T-helper 2 cell treated with Interferon-gamma antibody and Interleukin-4, amounts not matched to agents 5 μg/mL and 100 μg/mL, for 36 hours (primary cell): Measurements from ENCODE around the gene LPIN2.
A peak's percentile ranks its signal among the peaks of the same experiment; 100 is the strongest.

Source experiments
- DNase-seq: peaks from one replicate; pipeline ENCODE4 v3.0.0; 2021; ENCODE audit warnings: low spot score
- H3K27ac Mint-ChIP-seq: one replicate; pipeline ENCODE4 v1.8.0; 2021; ENCODE audit warnings: mild to moderate bottlenecking, mixed read lengths
- H3K27me3 Mint-ChIP-seq: one replicate; pipeline ENCODE4 v1.8.0; 2021; ENCODE audit warnings: low read depth, mixed read lengths
- H3K36me3 Mint-ChIP-seq: one replicate; pipeline ENCODE4 v1.8.0; 2021; ENCODE audit warnings: low read depth, mixed read lengths
- H3K4me1 Mint-ChIP-seq: one replicate; pipeline ENCODE4 v1.8.0; 2021; ENCODE audit warnings: low read depth, mixed read lengths
- H3K4me3 Mint-ChIP-seq: one replicate; pipeline ENCODE4 v1.8.0; 2022; ENCODE audit warnings: mild to moderate bottlenecking, moderate library complexity, mixed read lengths
- H3K9me3 Mint-ChIP-seq: one replicate; pipeline ENCODE4 v1.8.0; 2021; ENCODE audit warnings: mixed read lengths

LPIN2 gene

DNA sequence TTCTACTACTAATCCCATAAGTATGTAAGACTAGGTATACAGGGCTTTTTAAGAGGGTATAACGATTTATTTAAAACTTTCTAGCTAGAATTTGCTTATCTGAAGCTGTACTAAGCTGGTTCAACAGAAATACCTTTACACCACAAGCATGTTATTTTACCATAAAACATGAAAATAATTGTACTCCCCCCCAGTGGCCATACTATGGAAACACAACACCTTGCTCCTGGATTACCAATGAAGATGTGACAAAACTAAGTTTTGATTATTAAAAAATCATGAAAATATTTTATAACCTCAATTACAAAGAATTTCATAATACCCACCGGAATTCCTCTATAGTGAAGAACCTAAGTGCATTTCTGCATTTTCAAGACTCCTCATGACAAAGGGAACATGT is 27.3 kb downstream of the LPIN2 start:
- Mint-ChIP-seq H3K36me3 (peaks cover 24% of the 10 kb centered on the region), H3K4me1 (peaks cover 68% of the 10 kb centered on the region), H3K4me3 (no peak overlapping the region), H3K9me3 (no peaks in the 10 kb centered on the region), H3K27me3 (no peaks in the 10 kb centered on the region), H3K27ac (peak overlapping the region; percentile 14)
- DNase-seq: no peak

DNA sequence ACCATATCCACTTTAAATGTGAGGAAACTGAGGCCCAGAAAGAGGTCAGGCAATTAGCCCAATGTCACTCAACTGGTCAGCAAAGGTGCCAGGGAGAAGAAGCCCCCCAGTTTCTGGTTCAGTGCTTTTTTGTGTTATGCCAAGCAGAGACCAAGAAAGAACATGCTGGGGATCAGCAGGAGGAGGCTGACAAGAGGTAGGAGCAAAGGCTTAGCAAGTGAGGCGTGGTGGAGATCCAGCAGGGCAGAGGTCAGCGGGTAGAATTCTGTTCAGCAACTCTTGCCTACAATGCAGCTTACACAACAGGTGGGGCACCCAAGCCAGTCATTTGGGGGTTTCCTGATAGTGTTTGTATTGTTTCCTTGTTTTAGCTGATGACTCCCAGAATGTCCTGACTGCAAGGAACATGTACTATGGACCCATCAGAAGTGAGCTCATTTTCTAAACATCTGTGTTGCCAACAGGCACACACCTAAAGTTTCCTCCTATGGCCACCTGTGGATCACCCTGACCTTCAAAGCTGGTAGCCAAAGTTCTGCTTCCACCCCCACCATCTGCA is 28.2 kb downstream of the LPIN2 start:
- no peaks in the 10 kb centered on the region for H3K9me3 Mint-ChIP-seq
- H3K27me3 Mint-ChIP-seq: no peaks in the 10 kb centered on the region
- H3K4me1 Mint-ChIP-seq: peaks cover 70% of the 10 kb centered on the region
- DNase-seq: no peak
- peaks cover 17% of the 10 kb centered on the region for H3K36me3 Mint-ChIP-seq
- H3K4me3 Mint-ChIP-seq: peak overlapping the region; percentile 15
- H3K27ac Mint-ChIP-seq: peak overlapping the region; percentile 81

DNA sequence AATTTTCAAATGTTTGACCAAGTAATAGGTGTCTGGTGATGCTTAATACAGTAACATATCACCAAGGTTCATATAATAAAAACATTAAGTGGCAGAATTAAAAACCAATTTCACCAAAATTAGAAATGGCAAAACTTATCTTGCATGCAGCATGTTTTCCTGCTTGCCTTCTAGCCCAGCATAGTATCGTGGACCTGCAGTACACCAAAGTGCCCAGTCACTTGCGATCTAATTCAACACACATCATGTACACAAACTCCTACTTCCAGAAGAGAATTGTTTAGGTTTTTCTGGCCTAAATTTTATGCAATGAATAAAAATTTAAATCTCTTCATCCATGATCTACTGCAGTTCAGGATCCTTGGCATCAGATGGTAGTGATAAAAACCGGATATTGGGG is 28.9 kb downstream of the LPIN2 start:
- Mint-ChIP-seq H3K4me3 (peak overlapping the region; percentile 15), H3K27me3 (no peaks in the 10 kb centered on the region), H3K9me3 (no peaks in the 10 kb centered on the region), H3K27ac (peak overlapping the region; percentile 81), H3K36me3 (peaks cover 13% of the 10 kb centered on the region), H3K4me1 (peaks cover 73% of the 10 kb centered on the region)
- DNase-seq: no peak

DNA sequence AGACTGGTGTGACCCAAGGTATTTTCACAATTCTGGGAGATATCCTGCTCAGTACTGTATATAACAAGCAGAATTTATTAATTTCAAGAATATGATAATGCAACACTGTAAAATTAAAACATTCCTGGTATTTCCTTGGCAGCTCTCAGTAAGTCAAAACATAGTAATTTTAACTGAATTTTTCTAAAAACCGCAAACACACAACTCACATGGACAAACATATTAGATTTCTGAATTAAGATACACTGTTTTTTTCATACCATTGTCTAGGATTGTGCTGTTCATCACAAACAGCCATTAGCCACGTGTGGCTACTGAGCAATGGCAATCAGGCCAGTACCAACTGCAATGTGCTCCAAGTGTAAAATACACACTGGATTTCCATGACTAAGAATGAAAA is 29.6 kb downstream of the LPIN2 start:
- DNase-seq: no peak
- Mint-ChIP-seq H3K4me3 (peak overlapping the region; percentile 84), H3K36me3 (peaks cover 13% of the 10 kb centered on the region), H3K27me3 (no peaks in the 10 kb centered on the region), H3K27ac (peak overlapping the region; percentile 87), H3K4me1 (peaks cover 74% of the 10 kb centered on the region), H3K9me3 (no peaks in the 10 kb centered on the region)

DNA sequence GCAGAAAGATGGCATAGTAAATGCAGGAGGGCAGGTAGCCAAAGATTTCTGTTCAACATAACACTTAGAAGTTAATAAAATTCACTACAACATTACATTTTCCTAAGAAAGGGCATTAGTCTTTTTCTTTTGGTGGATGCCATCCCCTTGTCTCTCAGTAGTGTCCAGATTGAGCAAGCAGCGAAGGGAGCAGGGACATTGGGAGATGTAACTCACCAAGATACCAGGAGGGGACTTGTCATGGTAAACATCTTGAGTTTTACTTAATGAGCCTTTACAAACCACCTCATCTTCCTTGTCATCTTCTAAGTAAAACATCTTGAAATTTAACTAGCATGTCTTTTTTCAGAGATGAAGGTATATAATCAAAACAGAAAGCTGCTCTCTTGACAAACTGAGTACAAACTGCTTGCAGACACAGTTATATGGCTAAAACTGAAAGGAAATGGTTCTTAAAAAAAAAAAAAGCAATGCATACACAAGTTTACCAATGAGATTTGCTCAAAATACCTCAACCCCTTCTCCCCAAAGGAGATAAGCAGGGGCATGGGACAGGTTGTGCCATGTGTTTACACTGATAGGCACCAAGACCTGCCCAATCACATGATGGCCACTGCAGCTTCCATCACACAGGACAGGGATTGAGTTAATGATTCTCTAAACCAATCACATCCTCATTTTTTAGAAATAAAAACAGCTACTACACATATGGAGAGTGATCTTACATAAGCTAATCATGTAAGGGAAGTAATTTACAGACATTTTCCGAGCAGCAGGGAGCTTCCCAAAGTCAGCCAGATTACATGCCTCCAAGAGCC is 30.3 kb downstream of the LPIN2 start:
- Mint-ChIP-seq H3K4me1 (peaks cover 75% of the 10 kb centered on the region), H3K27me3 (no peaks in the 10 kb centered on the region), H3K36me3 (peaks cover 14% of the 10 kb centered on the region), H3K9me3 (no peaks in the 10 kb centered on the region), H3K4me3 (peak overlapping the region; percentile 84), H3K27ac (peak overlapping the region; percentile 87)
- DNase-seq: no peak

DNA sequence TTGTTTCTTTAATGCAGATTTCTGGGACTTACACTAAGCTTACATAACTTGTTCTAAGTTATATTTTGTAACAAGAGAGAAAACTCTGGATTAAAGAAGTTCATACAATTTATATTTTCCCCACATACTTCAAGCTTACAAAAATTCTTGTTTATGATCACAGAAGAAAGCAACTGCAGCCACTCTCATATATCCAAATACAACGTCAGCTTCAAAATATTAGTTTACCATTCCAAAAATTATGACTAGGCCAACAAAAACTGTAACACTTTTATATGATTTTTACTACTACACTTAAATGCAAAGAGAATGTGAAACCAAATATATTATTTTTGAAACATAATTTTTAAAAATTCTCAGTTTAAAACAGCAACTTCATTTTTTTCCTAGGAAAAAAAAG is 30.9 kb downstream of the LPIN2 start:
- H3K27ac Mint-ChIP-seq: peak overlapping the region; percentile 87
- no peaks in the 10 kb centered on the region for H3K9me3 Mint-ChIP-seq
- peaks cover 76% of the 10 kb centered on the region for H3K4me1 Mint-ChIP-seq
- peak overlapping the region; percentile 84 for H3K4me3 Mint-ChIP-seq
- H3K36me3 Mint-ChIP-seq: peaks cover 17% of the 10 kb centered on the region
- no peak for DNase-seq
- H3K27me3 Mint-ChIP-seq: no peaks in the 10 kb centered on the region

DNA sequence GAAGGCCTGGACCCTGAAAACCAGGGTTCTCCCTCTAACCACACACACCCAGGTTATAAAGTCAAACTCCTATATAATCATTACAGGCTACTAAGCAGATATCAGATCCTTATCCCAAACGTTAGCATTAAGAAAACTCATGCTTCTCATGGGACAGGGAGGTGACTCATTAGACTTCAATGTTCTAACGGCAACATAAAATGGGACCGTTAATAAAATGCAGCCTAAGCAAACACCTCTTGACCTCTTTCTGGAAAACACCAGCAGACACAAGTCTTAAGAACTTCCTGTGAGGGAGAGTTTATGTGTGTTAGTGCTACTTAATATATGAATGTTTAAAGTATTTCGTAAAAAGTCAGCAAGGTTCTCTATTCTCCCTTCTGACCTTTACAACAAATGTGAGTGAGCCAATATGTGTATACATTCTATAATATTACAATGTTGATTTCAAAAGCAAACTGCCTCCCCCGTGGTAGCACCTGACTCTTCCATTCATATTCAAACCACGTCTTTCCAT is 31.7 kb downstream of the LPIN2 start:
- peak overlapping the region; percentile 87 for H3K27ac Mint-ChIP-seq
- H3K4me1 Mint-ChIP-seq: peaks cover 80% of the 10 kb centered on the region
- peaks cover 17% of the 10 kb centered on the region for H3K36me3 Mint-ChIP-seq
- DNase-seq: peak; percentile 33
- peak overlapping the region; percentile 84 for H3K4me3 Mint-ChIP-seq
- H3K27me3 Mint-ChIP-seq: no peaks in the 10 kb centered on the region
- no peaks in the 10 kb centered on the region for H3K9me3 Mint-ChIP-seq

DNA sequence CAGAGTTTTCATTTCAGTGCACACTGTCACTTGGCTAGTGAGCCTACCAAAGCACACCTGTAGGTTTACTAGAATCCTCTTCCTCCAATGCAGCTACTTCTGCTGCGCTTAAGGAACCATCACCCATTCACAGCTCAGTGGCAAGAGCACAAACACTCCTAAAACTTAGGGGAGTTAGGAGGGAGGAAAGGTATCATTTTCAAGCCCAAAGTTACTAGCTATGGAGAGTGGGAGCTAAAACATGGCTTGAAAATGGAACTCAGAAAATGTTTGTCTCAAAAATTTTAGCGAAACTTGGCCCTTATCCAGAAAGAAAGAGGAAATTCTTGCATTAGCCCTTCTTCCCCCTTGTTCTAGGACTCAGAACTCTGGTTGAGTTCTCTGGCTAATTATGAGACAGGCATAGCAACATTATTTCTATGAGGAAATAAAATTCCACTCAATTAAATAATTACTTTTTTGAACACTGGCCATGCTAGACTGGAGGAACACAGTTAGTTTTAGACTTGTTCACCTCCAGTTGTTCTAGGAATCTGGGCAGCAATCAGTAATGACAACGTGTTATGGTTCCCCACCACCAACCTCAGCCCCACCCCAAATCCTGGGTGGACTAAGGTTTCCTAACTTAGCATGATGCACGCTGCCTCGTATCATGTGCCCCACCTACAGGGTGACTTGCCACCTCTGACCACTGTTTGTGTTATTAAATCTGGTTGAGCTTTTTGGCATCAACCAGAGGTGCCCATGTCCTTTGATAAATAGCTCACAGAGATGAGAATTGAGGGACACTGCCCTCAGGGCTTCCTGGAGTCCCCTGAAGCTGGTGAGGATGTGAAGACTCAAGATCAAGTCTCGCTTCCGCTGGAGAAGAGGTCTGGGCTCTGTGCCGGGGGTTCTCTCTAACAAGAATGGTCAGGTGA is 32.8 kb downstream of the LPIN2 start:
- Mint-ChIP-seq H3K27me3 (no peaks in the 10 kb centered on the region), H3K9me3 (no peaks in the 10 kb centered on the region), H3K4me1 (peaks cover 78% of the 10 kb centered on the region), H3K27ac (peak overlapping the region; percentile 90), H3K36me3 (peaks cover 23% of the 10 kb centered on the region), H3K4me3 (peak overlapping the region; percentile 84)
- DNase-seq: peak; percentile 32

DNA sequence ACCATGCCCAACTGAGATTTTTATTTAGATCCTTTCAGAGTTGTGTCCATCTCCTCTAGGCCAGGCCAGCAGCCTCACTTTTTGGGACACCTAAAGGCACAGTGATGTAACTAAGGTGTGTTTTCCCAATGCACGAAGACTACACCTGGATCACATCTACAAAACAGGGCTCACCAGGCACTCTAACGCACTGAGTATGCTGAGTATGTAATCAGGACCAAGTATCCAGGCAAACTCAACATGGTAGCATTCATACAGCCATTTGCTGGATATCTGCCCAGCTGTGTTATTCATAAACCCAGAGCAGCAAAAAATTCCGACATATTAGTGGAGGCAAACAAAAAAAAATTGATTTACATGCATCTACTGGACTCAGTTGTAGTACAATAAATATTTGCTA is 33.8 kb downstream of the LPIN2 start:
- H3K27me3 Mint-ChIP-seq: no peaks in the 10 kb centered on the region
- H3K4me3 Mint-ChIP-seq: peak overlapping the region; percentile 84
- H3K9me3 Mint-ChIP-seq: no peaks in the 10 kb centered on the region
- H3K4me1 Mint-ChIP-seq: peaks cover 74% of the 10 kb centered on the region
- H3K36me3 Mint-ChIP-seq: peaks cover 28% of the 10 kb centered on the region
- no peak for DNase-seq
- peak overlapping the region; percentile 90 for H3K27ac Mint-ChIP-seq

DNA sequence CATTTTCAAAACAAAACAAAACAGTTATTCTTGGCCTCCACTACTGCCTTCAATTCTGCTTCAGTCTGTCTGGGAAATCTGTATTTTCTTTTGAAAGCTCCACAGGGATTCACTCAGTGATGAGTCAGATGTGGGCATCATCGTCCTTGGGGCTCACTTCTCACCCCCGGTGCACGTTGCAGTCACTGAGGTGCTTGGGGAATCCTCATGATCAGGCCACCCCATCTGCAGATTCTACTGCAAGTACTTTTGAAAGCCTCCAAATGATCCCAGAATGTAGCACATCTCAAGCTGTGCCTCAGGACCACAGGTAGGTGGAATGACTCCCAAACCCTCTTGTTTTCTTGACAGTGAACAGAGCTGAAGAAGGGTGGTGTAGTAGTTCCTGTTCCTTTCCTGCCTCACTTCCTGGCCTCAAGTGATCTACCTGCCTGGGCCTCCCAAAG is 34.3 kb downstream of the LPIN2 start:
- H3K9me3 Mint-ChIP-seq: no peaks in the 10 kb centered on the region
- H3K4me3 Mint-ChIP-seq: peak overlapping the region; percentile 84
- H3K4me1 Mint-ChIP-seq: peaks cover 70% of the 10 kb centered on the region
- peak; percentile 51 for DNase-seq
- H3K27me3 Mint-ChIP-seq: no peaks in the 10 kb centered on the region
- peak overlapping the region; percentile 90 for H3K27ac Mint-ChIP-seq
- peaks cover 28% of the 10 kb centered on the region for H3K36me3 Mint-ChIP-seq

DNA sequence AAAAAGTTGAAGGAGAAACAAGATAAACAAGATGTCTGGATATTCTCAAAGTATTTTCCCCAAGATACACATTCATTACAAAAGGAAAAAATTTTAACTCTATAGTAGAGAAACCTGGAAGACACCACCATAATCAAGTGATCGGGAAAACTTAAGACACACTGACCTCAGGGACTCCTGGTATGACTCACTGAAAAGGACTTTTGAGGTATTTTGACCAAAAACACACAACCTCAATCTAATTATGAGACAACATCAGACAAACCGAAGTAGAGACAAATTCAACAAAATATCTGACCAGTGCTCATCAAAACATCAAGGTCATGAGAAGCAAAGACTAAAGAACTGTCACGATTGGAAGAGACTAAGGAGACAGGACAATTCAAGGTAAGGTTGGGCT is 34.7 kb downstream of the LPIN2 start:
- peak overlapping the region; percentile 90 for H3K27ac Mint-ChIP-seq
- H3K4me1 Mint-ChIP-seq: peaks cover 70% of the 10 kb centered on the region
- H3K27me3 Mint-ChIP-seq: no peaks in the 10 kb centered on the region
- H3K4me3 Mint-ChIP-seq: peak overlapping the region; percentile 84
- H3K36me3 Mint-ChIP-seq: peaks cover 31% of the 10 kb centered on the region
- no peak for DNase-seq
- no peaks in the 10 kb centered on the region for H3K9me3 Mint-ChIP-seq

DNA sequence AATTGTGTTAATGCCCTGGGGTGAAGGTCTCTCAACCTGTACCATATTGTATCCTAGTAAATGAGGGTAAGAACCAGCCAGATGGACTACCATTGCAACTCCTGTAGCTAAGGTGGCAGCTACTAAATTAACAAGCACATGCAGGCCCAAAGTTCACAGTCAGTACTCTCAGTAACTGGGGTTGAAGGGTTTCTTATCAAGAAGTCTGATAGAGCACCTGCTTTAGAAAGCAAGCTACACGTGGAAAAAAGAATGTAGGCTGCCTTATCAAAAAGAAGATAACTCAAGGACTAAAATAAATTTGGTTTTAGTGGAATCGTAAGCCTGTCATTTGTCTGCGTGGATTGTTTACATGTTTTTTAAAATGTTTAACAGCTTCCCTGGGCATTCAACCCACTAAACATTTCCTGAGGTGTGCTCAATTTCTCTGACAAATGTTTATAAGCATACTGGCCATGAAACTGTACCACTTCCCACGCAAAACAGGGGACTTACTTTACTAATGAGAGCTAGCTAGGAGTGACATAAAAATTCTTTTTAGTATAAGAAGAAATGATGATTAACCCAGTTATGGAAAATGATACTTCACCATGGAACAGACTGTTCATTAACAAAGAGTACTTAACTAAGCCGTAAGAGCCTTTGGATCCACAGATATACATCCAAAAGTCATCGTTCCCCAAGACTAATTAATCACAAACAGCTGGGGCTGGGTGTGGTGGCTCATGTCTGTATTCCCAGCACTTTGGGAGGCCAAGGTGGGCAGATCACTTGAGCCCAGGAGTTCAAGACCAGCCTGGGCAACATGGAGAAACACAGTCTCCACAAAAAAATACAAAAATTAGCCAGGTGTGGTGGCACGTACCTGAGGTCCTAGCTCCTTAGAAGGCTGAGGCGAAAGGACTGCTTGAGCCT is 36.5 kb downstream of the LPIN2 start:
- peaks cover 75% of the 10 kb centered on the region for H3K4me1 Mint-ChIP-seq

DNA sequence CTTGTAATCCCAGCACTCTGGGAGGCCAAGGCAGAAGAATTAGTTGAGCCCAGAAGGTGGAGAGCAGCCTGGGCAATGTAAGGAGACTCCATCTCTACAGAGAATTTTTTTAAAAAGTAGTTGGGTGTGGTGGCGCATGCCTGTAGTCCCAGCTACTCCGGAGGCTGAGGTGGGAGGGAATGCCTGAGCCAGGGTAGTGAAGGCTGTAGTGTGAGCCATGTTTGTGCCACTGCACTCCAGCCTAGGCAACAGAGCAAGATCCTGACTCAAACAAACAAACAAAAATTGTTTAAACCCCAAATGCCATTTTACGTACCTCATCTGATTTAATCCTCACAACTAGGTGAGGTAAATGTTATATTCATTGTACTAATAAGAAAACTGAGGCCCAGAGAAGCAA is 38.2 kb downstream of the LPIN2 start:
- Mint-ChIP-seq H3K4me1 (peaks cover 78% of the 10 kb centered on the region), H3K4me3 (no peak overlapping the region), H3K27ac (peak overlapping the region; percentile 62), H3K27me3 (no peaks in the 10 kb centered on the region), H3K9me3 (no peaks in the 10 kb centered on the region), H3K36me3 (peaks cover 46% of the 10 kb centered on the region)
- no peak for DNase-seq

More for the DNA sequence above, 36.5 kb downstream of the LPIN2 start:
- DNase-seq: no peak
- Mint-ChIP-seq H3K9me3 (no peaks in the 10 kb centered on the region), H3K27ac (peak overlapping the region; percentile 69), H3K36me3 (peaks cover 38% of the 10 kb centered on the region), H3K4me3 (peak overlapping the region; percentile 50), H3K27me3 (no peaks in the 10 kb centered on the region)
